GM19467 (cell line): Measurements from ENCODE around the gene EFCAB5.
"Not testable (repeated sequence)": the region's sequence is repeated elsewhere in the genome, so short reads cannot be mapped to it uniquely, and the experiment has no call there.

Experiments used
- ATAC-seq: cut with Tn5 transposase; IDR thresholded peaks from one replicate; pipeline ENCODE4 v1.9.1; 2021; ENCODE audit warnings: mild to moderate bottlenecking, moderate library complexity; ENCODE audit not compliant: unreplicated experiment

EFCAB5 gene

DNA sequence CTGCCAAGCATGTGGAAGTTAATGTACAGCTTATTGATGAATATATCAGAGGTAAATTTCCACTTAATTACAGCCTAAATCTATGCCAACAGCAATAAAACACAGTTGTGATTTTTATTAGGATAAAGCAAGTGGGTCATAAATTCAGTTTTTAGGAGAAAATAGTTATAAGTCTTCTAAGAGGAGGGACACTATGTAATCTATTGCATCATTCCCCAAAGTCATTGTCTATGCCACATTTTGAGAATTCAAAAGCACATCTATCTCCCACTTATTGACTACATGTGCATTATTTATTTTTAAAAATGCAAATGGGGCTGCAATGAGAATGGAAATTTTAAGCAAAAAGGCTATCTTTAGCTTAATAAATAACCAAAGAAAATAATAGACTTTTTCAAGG lies 151.5 kb downstream of the EFCAB5 start:
- ATAC-seq, result no peak

GRCh38 chr17:30093463-30094147 lies 152.2 kb downstream of the EFCAB5 start:
- no peak for ATAC-seq

GRCh38 chr17:30095507-30096244 lies 154.2 kb downstream of the EFCAB5 start:
- ATAC-seq, result no peak

- ATAC-seq, result no peak
These were observed 160.4 kb downstream of the EFCAB5 start for GRCh38 chr17:30101686-30102390.

- ATAC-seq, result no peak
These were observed 162.5 kb downstream of the EFCAB5 start for GRCh38 chr17:30103921-30104320.

GRCh38 chr17:30104575-30105339 lies 163.3 kb downstream of the EFCAB5 start:
- no peak for ATAC-seq

- ATAC-seq, result no peak
These were observed 171.4 kb downstream of the EFCAB5 start for GRCh38 chr17:30112794-30113193.

DNA sequence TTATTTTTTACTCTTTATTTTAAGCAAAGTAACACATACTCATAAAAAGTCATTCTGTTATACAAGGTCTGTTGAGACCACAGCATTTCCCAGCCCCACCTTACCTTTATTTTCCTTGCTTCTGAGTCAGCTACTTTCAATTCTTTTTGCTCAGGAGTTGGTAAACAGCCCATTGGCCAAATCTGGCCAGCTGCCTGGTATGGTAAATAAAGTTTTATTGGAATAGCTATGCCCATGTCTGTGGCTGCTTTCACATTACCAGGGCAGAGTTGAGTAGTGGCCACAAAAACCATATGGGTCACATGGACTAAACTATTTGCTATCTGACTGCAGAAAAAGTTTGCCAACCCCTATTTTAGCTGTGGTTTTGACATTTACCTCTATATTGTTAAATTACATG lies 171.8 kb downstream of the EFCAB5 start:
- no peak for ATAC-seq

DNA sequence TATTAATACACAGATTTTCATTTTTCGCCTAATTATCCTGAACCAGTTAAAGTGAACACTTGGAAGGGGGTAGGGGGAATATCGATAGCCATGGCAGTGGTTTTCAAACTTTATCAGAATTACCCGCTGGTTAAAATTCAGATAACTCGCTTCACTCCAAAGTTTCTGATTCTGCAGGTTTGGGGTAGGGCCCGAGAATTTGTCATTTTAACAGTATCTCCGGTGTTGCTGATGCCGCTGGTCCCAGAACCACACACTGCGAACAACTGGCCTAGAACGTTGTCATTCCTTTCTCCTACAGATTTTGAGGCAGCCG lies 174.9 kb downstream of the EFCAB5 start:
- ATAC-seq, result no peak

- ATAC-seq, result peak; percentile 80
These were observed 175.5 kb downstream of the EFCAB5 start, which contains the start of gene NSRP1 for GRCh38 chr17:30116661-30117551. NSRP1 (plus strand) TSS chr17:30116816; CDS start chr17:30116844, 28 bp downstream.

DNA sequence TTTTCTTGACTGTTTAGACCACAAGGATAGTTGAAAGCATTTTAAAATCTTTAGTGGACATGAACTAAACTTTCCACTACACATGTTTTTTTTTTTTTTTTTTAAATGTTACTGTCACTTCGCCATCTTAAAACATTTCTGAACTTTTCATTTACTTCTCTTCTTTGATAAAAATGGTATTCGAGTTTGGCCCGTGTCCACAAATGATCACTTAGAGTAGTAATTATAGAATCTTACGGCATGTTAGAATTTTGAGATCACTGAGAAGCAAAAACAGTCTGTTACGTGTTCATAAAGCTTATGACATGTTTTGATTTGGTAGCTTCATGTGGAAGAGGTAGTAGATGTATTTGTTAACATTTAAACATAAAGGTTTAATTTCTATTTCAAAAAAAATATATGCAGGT lies 176.2 kb downstream of the EFCAB5 start:
- ATAC-seq, result no peak

GRCh38 chr17:30118635-30119034 lies 177.2 kb downstream of the EFCAB5 start:
- ATAC-seq, result not testable (repeated sequence)

- ATAC-seq, result no peak
These were observed 182.9 kb downstream of the EFCAB5 start for GRCh38 chr17:30124273-30124796.

DNA sequence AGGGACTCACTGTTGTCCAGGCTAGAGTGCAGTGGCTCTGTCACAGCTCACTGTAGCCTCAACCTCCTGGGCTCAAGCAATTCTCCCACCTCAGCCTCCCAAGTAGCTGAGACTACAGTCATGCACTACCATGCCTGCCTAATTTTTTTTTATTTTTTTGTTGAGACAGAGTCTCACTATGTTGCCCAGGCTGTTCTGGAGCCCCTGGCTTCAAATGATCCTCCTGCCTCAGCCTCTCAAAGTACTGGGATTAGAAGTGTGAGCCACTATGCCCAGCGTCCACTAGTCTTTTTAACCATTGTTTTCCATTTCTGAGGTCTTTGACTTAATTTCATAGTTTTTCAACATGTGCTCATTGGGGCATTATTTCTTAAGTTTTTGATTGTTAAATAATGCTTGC lies 188.7 kb downstream of the EFCAB5 start:
- no peak for ATAC-seq

GRCh38 chr17:30132615-30133014 lies 191.2 kb downstream of the EFCAB5 start:
- ATAC-seq, result no peak

- no peak for ATAC-seq
These were observed 191.8 kb downstream of the EFCAB5 start for GRCh38 chr17:30133197-30133596.

GRCh38 chr17:30134551-30134950 lies 193.1 kb downstream of the EFCAB5 start:
- no peak for ATAC-seq

DNA sequence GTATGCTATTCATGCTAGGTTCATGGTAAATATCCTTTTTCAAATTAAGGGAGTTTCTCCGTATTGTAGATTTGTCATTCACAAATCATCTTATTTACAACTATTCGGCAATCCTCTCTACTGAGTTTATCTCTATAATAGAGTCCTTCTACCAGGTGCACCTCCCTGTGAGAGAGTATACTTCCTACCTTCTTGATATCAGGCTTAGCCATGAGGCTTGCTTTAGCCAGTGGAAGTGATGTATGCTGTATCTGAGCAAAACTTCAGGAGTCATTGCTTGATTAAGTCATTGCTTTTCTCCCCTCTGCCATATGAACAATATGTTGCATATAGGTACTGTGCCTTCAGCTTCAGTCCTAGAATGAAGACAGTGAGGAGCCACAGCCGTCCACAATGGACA lies 195.7 kb downstream of the EFCAB5 start:
- ATAC-seq, result no peak

- ATAC-seq, result not testable (repeated sequence)
These were observed 206.4 kb downstream of the EFCAB5 start for GRCh38 chr17:30147860-30148259.

GRCh38 chr17:30148376-30148775 lies 206.9 kb downstream of the EFCAB5 start:
- no peak for ATAC-seq
